OCI-LY3 (cell line): ENCODE measurements around the gene GMEB2.

Experiments
- EZH2phosphoT487 ChIP-seq: fragments of 200-600 bp; shearing (Covaris generic); IDR thresholded peaks from 2 replicates; pipeline ENCODE4 v1.6.1; 2018; ENCODE audit warnings: antibody characterized with exemption, mixed run types, low read depth
- TF ChIP-seq, protein P1 (sequence below): fragments of 200-600, 300-600 bp; sonication (generic); IDR thresholded peaks from 2 replicates; pipeline ENCODE4 v1.5.1; 2014; ENCODE audit warnings: antibody characterized with exemption, low read length, low read depth

DNA sequence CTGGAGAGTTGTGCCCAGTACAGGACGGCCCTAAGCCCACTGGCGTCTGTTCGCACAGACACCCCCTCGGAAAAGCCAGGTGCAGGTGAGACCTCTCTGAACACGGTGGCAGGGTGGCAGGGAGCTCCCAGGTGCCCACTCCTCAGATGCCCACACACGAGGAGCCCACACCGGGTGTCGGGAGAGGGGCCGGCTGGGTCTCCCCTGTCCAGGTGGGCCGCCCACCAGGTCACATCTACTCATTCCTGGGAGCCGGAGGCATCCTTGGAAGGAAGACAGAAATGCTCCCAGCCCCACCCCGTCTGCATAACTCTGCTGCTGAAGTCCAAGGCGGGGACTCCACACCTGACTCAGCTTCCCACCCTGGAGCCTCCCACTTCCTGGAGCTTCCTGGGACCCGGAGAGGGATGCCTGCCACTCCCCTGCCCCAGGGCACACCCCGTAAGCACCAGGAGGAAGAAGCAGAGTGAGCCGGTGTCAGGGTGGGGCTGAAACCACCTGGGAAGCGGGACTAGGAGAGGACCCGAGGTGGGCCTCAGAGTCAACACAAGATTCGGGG lies 81.9 kb downstream of the GMEB2 start:
- TF ChIP-seq, protein P1, sequence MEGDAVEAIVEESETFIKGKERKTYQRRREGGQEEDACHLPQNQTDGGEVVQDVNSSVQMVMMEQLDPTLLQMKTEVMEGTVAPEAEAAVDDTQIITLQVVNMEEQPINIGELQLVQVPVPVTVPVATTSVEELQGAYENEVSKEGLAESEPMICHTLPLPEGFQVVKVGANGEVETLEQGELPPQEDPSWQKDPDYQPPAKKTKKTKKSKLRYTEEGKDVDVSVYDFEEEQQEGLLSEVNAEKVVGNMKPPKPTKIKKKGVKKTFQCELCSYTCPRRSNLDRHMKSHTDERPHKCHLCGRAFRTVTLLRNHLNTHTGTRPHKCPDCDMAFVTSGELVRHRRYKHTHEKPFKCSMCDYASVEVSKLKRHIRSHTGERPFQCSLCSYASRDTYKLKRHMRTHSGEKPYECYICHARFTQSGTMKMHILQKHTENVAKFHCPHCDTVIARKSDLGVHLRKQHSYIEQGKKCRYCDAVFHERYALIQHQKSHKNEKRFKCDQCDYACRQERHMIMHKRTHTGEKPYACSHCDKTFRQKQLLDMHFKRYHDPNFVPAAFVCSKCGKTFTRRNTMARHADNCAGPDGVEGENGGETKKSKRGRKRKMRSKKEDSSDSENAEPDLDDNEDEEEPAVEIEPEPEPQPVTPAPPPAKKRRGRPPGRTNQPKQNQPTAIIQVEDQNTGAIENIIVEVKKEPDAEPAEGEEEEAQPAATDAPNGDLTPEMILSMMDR, result no peak
- no peak for TF ChIP-seq EZH2phosphoT487
